Activated naive CD4-positive, alpha-beta T cell treated with anti-CD3 and anti-CD28 coated beads, Interleukin-2, amount 50 U/mL, for 72 hours (primary cell): ENCODE data around the gene RNF149. TPM values are rescaled to one million over a fixed set of nuclear protein-coding genes. Genes with fewer than 3 reads are reported as not detected.

Source experiments
- ATAC-seq, 2 donors: fragments of 150-1000 bp; cut with Tn5 transposase; 2 replicates each; pipeline ENCODE4 v1.10.0; 2021; ENCODE audit warnings: mild to moderate bottlenecking in 2 of 2, moderate library complexity in 2 of 2
- DNase-seq, 2 donors: peaks; one replicate each; pipeline ENCODE4 v3.0.0; 2021 to 2022; ENCODE audit warnings: low spot score in 2 of 2
- H3K27ac Mint-ChIP-seq, 2 donors: one replicate each; pipeline ENCODE4 v1.8.0; 2022; ENCODE audit warnings: mild to moderate bottlenecking in 2 of 2, mixed read lengths in 2 of 2
- H3K36me3 Mint-ChIP-seq, 2 donors: one replicate each; pipeline ENCODE4 v1.8.0; 2022; ENCODE audit warnings: mixed read lengths in 2 of 2
- H3K9me3 Mint-ChIP-seq, 2 donors: one replicate each; pipeline ENCODE4 v1.8.0; 2022; ENCODE audit warnings: mixed read lengths in 2 of 2
- total RNA-seq, 2 donors: library from RNA; stranded (reverse); gene quantifications; one replicate each; pipeline ENCODE4 v1.2.3, GENCODE V29; 2022

RNF149 gene
- total RNA-seq, 2 donors from 2014 or later = 46.8 to 54.1 TPM

DNA sequence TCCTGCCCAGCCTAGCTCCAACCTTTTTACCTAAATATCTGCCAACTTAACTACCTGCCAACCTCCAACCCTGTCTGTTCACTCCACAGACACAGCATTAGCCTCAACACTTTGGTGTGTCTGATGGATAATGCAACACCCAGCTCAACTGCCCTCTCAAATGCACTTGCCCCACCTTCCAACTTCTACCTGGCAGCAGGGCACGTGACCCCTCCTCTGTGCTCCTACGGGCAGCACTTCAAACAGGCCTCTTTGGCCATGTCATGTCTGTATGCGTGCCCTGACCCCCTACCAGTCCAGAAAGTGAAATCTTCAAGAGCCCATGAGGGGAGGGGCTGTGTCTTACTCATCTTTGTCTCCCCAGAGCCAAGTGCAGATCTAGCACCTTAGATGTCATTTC lies 25.5 kb downstream of the RNF149 start:
- peaks cover 6 to 43% of the 10 kb centered on the region in 2 donors for H3K36me3 Mint-ChIP-seq
- DNase-seq = no peak
- ATAC-seq = no peak
- peak overlapping the region; percentile 42 to 78 for H3K27ac Mint-ChIP-seq
- no peaks in the 10 kb centered on the region for H3K9me3 Mint-ChIP-seq

DNA sequence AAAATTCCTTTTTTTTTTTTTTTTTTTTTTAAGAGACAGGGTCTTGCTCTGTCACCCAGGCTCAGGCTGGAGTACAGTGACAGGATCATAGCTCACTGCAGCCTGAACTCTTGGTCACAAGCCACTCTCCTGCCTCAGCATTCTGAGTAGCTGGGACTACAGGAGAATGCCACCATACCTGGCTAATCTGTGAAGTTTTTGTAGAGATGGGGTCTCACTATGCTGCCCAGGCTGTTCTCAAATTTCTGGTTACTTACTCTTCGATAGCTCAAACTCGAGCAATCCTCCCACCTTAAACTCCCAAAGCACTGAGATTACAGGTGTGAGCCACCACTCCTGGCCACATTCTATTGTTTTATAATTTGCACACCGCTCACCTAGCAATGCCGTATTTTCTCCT lies 27.0 kb downstream of the RNF149 start:
- H3K36me3 Mint-ChIP-seq = peaks cover 6 to 36% of the 10 kb centered on the region in 2 donors
- no peaks in the 10 kb centered on the region for H3K9me3 Mint-ChIP-seq
- ATAC-seq (no peak), DNase-seq (no peak)
- no peak overlapping the region for H3K27ac Mint-ChIP-seq

DNA sequence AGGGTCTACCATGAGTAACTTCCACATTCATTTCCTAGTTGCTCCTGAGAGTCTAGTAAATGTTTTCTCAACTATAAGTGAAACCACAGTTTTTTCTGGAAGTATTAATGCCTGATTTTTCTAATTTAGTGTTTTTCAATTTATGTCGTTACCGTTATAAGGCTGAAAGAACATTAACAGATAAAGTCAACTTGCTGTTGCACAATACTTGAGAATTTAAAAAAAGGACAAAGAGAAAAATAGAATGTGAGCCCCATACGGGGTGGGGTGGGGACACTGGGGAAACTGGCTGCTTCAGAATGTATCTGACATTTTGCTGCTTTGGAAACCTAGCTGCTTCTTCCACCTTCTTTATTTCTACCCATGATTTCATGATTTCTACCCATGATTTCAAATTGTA lies 29.6 kb downstream of the RNF149 start:
- H3K27ac Mint-ChIP-seq = no peak overlapping the region
- DNase-seq = no peak
- peaks cover 6 to 32% of the 10 kb centered on the region in 2 donors for H3K36me3 Mint-ChIP-seq
- no peaks in the 10 kb centered on the region for H3K9me3 Mint-ChIP-seq
- ATAC-seq = no peak

DNA sequence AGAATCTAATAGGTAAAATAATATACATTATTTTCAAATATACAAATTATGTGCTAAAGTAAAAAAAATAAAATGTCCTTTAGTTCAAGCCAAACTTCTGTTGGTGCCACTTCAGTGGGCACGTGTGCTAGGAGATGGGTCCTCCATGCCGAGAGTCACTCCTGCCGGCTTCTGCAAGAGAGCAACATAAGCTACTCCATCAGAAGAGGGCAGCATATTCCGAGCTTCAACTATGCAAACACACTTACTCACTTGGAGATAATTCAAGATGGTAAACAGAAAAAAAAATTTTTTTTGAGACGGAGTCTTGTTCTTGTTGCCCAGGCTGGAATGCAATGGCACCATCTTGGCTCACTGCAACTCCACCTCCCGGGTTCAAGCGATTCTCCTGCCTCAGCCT lies 31.4 kb downstream of the RNF149 start:
- no peak for DNase-seq
- Mint-ChIP-seq H3K36me3 (peaks cover 5 to 29% of the 10 kb centered on the region in 2 donors), H3K9me3 (no peaks in the 10 kb centered on the region), H3K27ac (no peak overlapping the region)
- ATAC-seq = no peak

DNA sequence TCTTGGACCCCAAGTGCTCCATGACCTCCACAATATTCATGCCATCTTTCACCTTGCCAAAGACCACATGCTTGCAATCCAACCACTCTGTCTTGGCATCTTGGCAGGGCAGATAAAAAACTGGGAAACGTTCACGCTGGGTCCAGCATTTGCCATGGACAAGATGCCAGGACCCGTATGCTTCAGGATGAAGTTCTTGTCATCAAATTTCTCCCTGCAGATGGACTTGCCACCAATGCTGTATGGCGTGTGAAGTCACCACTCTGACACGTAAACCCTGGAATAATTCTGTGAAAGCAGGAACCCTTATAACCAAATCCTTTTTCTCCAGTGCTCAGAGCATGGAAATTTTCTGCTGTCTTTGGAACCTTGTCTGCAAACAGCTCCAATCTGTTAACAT lies 34.4 kb downstream of the RNF149 start:
- Mint-ChIP-seq H3K27ac (no peak overlapping the region), H3K36me3 (peaks cover 0 to 25% of the 10 kb centered on the region in 2 donors), H3K9me3 (no peaks in the 10 kb centered on the region)
- ATAC-seq = no peak
- no peak for DNase-seq

DNA sequence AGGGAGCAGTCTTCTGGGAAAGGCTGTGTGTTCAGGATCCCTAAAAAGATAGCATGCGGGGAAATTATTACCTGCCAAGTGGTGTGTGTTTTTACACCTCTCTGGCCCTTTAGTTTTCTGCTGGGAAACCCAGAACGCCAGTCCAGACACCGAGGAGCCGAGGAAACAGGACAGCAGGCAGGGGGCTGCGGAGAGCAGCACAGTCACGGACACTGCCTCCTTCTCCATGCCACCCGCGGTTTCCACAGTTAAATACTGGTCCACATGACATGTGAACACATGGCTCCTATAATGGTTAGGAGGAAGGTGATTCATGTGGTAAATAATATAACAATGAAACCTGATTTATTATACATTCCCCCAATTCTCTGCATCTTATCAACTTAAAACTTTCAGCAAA lies 35.4 kb downstream of the RNF149 start:
- H3K27ac Mint-ChIP-seq = peak overlapping the region in 1 of 2 donors; percentile 74

DNA sequence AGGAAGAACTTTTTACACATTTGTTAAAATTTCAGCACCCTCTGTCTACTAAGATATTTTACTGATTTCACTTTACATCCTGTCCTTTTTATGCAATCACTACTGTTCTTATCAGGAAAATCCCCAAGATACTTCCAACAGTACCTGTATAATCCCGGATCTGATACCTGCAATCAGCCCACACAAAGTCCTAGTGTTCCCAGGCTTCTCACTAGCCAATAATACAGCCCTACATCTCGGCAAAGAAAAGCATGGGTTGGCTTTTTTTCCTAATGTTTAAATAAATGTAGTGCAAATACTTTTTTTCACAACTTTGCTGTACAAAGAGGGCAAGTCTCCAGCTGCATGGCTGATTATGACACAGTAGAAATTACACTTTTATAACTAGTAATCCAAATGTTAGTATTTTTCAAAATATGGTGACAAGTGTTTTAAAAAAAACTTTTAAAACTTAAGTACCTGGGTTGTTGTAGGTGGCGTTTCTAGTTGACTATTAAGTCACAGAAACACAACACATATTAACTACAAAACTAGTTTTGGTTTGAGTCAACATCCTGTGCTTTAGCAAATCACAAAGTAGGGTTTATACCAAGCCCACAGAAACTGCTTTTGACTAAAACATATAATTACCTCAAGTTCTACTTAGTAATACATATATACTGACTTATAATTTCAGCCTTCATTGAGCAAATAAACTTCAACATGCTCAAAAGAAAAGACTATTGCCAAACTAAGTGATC lies 36.3 kb downstream of the RNF149 start:
- ATAC-seq (peak; percentile 95 to 98), DNase-seq (no peak)
- no peaks in the 10 kb centered on the region for H3K9me3 Mint-ChIP-seq
- peaks cover 0 to 41% of the 10 kb centered on the region in 2 donors for H3K36me3 Mint-ChIP-seq
- H3K27ac Mint-ChIP-seq = peak overlapping the region in 1 of 2 donors; percentile 93

More for the DNA sequence above, 35.4 kb downstream of the RNF149 start:
- no peaks in the 10 kb centered on the region for H3K9me3 Mint-ChIP-seq
- H3K36me3 Mint-ChIP-seq = peaks cover 0 to 35% of the 10 kb centered on the region in 2 donors
- no peak for DNase-seq
- ATAC-seq = no peak

DNA sequence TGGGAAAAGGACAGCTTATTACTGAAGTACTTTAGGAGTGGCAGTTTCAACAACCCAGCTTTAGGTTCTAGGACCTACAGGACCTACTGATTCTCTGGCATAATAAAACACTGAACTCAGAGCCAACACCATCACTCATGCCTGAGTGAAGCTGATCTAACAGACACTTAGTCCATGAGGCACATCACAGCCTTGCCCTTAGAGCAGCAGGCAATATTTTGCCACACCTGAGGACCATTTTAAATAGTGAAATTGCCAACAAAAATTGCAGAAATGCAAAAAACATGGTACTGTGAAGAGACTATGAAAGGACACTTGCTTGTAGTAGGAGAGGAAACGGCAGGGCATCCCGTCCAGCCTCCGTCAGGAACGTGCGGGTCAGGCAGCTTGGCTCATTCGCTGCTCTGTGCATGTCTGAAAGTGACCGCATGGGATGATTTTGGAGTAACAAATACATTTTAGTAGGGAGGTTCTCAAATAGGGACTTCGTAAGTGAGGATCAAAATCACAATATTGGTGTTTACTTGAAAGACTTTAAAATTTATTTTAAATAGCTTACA lies 37.7 kb downstream of the RNF149 start:
- Mint-ChIP-seq H3K27ac (no peak overlapping the region), H3K36me3 (peaks cover 0 to 52% of the 10 kb centered on the region in 2 donors), H3K9me3 (no peaks in the 10 kb centered on the region)
- DNase-seq = no peak
- no peak for ATAC-seq

DNA sequence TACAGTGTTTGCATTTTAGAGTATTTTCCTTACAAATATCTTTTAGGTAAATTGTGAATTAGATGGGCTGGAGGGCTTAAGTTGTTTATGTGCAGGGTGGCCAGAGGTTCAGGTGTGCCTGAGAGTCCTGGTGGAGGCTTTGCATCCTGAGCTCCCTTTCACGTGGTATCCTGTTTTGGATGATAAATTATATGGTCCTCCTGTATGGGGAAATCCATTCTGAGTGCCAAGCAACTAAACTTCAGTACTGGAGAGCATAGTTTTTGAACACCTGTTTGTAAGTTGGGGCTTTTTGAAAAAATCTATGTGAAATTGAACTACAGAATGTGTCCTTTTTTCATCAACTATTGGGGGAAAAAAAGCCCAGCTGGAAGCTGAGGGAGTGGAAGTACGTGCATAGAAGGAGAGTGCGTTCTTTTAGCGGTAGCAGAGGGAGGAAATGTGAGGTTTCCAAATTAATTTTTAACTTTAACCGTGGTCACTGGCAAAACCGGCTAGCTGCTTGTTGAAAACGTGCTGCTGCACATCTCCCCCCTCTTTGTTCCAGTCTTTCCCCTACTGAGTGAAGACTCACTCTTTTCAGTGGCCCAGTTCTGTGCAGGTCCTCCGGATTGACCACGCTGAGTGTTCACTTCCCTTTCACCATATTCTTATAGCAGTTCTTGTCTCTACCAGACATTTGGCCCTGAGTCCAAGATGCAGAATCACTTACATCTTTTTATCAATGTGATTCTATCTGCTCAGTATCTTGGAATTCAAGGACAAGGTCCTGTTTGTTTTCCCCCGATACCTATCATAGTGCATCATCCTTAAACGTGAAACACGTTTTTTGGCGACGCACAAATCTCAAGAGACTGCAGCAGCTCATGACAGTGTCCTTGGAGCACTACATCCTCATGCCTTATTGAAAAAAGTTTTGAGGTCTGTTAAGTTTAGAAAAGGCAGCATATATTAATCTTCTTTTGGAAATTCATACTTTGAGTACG lies 40.5 kb downstream of the RNF149 start:
- no peak for DNase-seq
- H3K27ac Mint-ChIP-seq = peak overlapping the region in 1 of 2 donors; percentile 86
- peaks cover 0 to 57% of the 10 kb centered on the region in 2 donors for H3K36me3 Mint-ChIP-seq
- ATAC-seq = no peak
- H3K9me3 Mint-ChIP-seq = no peaks in the 10 kb centered on the region

DNA sequence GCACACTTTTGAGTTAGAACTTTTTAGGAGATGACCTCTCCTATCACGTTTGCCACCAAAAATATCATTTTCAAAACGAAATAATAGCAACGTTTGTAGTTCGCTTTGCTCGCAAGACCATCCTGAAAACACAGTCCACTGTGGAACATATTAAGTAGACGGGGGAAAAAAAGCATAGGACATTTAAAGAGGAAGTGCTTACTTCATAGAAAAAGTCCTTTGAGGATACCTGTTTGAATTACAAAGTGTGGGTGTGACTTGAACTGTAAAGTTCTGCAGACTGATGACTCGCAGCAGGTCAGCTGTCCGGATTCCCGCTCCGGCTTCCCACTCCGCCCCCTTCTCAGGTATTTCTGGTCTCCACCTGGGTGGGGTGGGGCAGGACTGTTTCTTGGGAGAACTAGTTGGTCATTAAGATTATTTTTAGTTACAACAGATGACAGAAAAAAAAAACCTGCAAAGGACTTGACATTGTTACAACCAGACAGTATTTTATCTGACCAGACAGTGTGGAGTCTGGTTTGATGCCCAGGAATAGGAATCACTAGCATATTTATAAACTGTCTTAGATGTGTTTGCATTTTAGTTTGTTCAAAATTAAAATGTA lies 42.5 kb downstream of the RNF149 start:
- Mint-ChIP-seq H3K9me3 (no peaks in the 10 kb centered on the region), H3K27ac (peak overlapping the region in 1 of 2 donors; percentile 37), H3K36me3 (peaks cover 0 to 53% of the 10 kb centered on the region in 2 donors)
- ATAC-seq = no peak
- no peak for DNase-seq

DNA sequence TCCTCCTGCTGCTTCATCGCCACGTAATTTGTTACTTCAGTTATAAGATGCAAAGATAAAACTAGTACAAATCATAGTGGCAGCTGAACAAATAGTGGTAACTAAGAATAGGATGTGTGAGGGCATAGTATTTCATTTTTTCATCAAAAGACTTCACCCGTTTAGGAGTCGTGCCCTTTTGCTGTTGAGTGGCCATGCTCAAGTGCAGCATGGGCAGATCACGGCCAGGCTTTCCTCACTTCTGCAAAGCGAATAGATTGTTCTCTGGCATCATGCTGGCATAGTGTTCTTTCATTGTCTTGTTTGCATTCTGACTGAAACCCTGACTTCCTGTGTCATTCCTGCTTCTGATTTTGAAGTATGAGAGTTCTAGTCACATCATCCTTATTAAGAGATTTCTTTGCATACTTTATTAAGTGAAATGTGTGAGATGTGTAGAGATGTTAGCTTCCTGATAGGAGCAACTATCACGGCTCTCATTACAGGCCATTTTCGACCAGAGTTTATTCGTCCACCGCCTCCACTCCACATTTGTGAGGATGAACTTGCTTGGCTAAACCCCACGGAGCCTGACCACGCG lies 44.1 kb downstream of the RNF149 start:
- H3K9me3 Mint-ChIP-seq = no peaks in the 10 kb centered on the region
- DNase-seq (no peak), ATAC-seq (no peak)
- peaks cover 0 to 48% of the 10 kb centered on the region in 2 donors for H3K36me3 Mint-ChIP-seq
- H3K27ac Mint-ChIP-seq = peak overlapping the region in 1 of 2 donors; percentile 74

DNA sequence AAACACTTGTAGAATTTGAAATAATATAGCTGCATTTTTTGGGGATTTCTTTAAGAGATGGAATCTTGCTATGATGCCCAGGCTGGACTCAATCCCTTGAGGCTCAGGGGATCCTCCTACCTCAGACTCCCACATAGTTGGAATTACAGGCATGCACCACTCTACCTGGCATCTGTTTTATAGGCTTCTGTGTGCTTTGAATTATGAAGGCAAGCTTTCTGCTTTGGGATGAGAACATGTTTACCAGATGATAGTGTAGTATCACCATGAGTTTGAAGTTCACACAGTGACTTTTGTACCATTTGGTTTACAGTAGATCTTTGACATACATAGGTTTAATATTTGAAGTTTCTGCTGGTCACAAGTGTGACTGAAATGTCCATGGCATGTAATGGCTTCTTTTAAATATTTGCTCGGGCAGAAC lies 45.1 kb downstream of the RNF149 start:
- DNase-seq (no peak), ATAC-seq (no peak)
- Mint-ChIP-seq H3K9me3 (no peaks in the 10 kb centered on the region), H3K27ac (peak overlapping the region; percentile 44 to 76), H3K36me3 (peaks cover 0 to 50% of the 10 kb centered on the region in 2 donors)

DNA sequence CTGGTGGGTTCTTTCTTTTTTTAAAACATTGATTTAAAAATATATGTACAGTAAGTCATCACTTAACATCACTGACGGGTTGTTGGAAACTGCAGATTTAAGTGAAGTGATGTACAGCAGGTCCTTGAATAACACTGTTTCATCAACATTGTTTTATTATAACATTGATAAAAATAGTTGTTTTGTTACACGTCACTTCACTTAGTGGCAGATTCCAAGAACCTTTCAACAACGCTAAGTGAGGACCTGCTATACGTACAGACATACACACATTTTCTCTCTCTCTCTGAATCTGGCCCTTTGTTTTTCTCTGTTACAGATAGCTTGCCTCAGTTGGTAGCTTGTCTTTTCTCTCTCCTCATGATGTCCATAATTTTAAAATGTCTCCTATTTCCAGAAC lies 46.4 kb downstream of the RNF149 start:
- ATAC-seq (no peak), DNase-seq (no peak)
- Mint-ChIP-seq H3K9me3 (no peaks in the 10 kb centered on the region), H3K36me3 (peaks cover 0 to 48% of the 10 kb centered on the region in 2 donors), H3K27ac (peak overlapping the region in 1 of 2 donors; percentile 13)

DNA sequence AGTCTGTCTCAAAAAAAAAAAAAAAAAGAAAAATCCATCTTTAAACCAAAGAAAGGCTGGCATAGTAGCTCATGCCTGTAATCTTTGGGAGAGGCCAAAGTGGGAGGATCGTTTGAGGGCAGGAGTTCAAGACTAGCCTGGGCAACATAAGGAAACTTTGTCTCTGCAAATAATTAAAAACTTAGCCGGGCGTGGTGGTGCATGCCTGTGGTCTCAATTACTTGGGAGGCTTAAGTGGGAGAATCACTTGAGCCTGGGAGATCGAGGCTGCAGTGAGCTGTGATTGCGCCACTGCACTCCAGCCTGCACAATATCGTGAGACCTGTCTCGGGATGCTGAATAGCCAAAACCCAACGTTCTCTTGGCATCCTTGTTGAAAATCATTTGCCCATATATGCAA lies 49.7 kb downstream of the RNF149 start:
- no peak for ATAC-seq
- H3K27ac Mint-ChIP-seq = peak overlapping the region in 1 of 2 donors; percentile 56
- no peak for DNase-seq
- H3K36me3 Mint-ChIP-seq = peaks cover 3 to 44% of the 10 kb centered on the region in 2 donors
- no peaks in the 10 kb centered on the region for H3K9me3 Mint-ChIP-seq

DNA sequence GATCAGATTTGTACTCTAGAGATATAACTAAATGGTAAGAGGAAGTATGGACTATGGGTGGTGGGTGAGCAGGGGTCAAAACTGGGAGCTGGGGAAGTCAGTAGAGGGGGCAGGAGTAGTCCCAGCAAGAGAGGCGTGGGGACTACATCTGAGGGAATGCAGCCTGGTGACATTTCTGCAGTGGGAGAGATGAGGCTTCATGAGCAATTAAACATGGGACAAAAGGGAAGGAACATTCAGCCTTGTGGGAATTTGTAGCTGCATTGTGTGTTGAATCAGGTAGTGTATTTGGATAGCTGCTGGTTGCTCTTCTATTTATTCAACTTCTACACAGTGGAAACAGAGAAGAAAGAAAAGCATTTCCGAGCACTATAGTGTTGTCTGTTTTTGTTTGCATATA lies 52.2 kb downstream of the RNF149 start:
- Mint-ChIP-seq H3K9me3 (no peaks in the 10 kb centered on the region), H3K27ac (peak overlapping the region; percentile 60 to 76), H3K36me3 (peaks cover 11 to 38% of the 10 kb centered on the region in 2 donors)
- DNase-seq (no peak), ATAC-seq (no peak)

DNA sequence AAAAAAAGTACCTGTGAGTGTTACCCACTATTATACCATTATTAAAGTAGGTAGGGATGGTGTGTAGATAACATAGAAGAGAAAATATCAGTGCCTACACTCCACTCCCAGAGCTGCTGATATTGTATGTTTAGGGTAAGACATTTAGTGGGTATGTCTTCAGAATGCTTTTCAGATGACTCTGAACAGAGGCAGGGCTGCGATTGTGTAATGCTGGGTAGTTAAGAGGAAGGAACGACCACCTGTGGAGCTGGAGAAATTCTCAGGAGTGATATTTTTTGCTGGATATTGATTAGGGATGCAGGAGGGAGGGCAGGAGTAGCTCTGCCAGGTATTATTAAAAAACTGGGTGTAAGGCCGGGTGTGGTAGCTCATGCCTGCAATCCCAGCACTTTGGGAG lies 53.0 kb downstream of the RNF149 start:
- Mint-ChIP-seq H3K36me3 (peaks cover 11 to 38% of the 10 kb centered on the region in 2 donors), H3K27ac (peak overlapping the region in 1 of 2 donors; percentile 76), H3K9me3 (no peaks in the 10 kb centered on the region)
- ATAC-seq = no peak
- DNase-seq = no peak
